IgD-negative memory B cell (primary cell): ENCODE measurements around the gene FMO3. TPM values are rescaled to one million over a fixed set of nuclear protein-coding genes. Genes with fewer than 3 reads are reported as not detected.

Source experiments
- H3K27ac Mint-ChIP-seq, 3 donors: one replicate each; pipeline ENCODE4 v1.8.0; 2020 to 2022; ENCODE audit warnings: mild to moderate bottlenecking in 3 of 3, mixed read lengths in 3 of 3, moderate library complexity in 1 of 3
- H3K27me3 Mint-ChIP-seq: one replicate; pipeline ENCODE4 v1.8.0; 2021; ENCODE audit warnings: mixed read lengths
- H3K36me3 Mint-ChIP-seq: one replicate; pipeline ENCODE4 v1.8.0; 2020; ENCODE audit warnings: mild to moderate bottlenecking, mixed read lengths
- H3K4me1 Mint-ChIP-seq, 3 donors: one replicate each; pipeline ENCODE4 v1.8.0; 2020 to 2022; ENCODE audit warnings: mixed read lengths in 3 of 3, mild to moderate bottlenecking in 1 of 3
- H3K4me3 Mint-ChIP-seq, 4 donors: one replicate each; pipeline ENCODE4 v1.8.0; 2020 to 2022; ENCODE audit warnings: mild to moderate bottlenecking in 4 of 4, mixed read lengths in 4 of 4, moderate library complexity in 3 of 4
- H3K9me3 Mint-ChIP-seq, 3 donors: one replicate each; pipeline ENCODE4 v1.8.0; 2020 to 2021; ENCODE audit warnings: mixed read lengths in 3 of 3, mild to moderate bottlenecking in 1 of 3
- polyA plus RNA-seq: library from polyadenylated mRNA; unstranded; fragments of 300-500 nt; fragmentation: Illumina TruSeq; gene quantifications from one replicate; pipeline ENCODE4 v1.2.3, GENCODE V29; 2021

The FMO3 gene
- polyA plus RNA-seq, 1 donor from 2014 or later = not detected

- Mint-ChIP-seq H3K27ac (no peak overlapping the region), H3K9me3 (peaks cover 0 to 2% (median 0%) of the 10 kb centered on the region in 3 donors), H3K4me3 (no peak overlapping the region), H3K4me1 (no peaks in the 10 kb centered on the region), H3K27me3 (peaks cover 3% of the 10 kb centered on the region), H3K36me3 (no peaks in the 10 kb centered on the region)
Measured at GRCh38 chr1:171107262-171107940, 16.7 kb downstream of the FMO3 start.

DNA sequence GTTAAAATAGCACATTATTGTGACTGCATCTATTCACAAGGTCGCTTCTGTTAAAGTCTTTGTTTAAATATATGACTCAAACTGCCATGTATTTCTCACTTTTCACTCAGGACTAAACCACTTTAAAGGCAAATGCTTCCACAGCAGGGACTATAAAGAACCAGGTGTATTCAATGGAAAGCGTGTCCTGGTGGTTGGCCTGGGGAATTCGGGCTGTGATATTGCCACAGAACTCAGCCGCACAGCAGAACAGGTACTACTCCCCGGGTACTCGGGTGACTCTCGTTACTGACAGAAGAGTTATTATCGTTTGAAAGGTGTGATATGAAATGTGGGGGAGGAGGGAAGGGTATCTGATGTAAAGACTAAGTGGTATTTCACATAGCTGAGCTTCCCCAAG, 17.3 kb downstream of the FMO3 start:
- Mint-ChIP-seq H3K4me3 (no peak overlapping the region), H3K27ac (no peak overlapping the region), H3K4me1 (no peaks in the 10 kb centered on the region), H3K27me3 (peaks cover 3% of the 10 kb centered on the region), H3K36me3 (no peaks in the 10 kb centered on the region), H3K9me3 (peaks cover 0 to 2% (median 0%) of the 10 kb centered on the region in 3 donors)

- Mint-ChIP-seq H3K27me3 (peaks cover 3% of the 10 kb centered on the region), H3K27ac (no peak overlapping the region), H3K36me3 (no peaks in the 10 kb centered on the region), H3K9me3 (peaks cover 0 to 4% (median 0%) of the 10 kb centered on the region in 3 donors), H3K4me3 (no peak overlapping the region), H3K4me1 (no peaks in the 10 kb centered on the region)
Measured at GRCh38 chr1:171109966-171110365, 19.3 kb downstream of the FMO3 start.

- Mint-ChIP-seq H3K9me3 (peaks cover 0 to 4% (median 0%) of the 10 kb centered on the region in 3 donors), H3K27ac (no peak overlapping the region), H3K27me3 (peaks cover 3% of the 10 kb centered on the region), H3K4me1 (no peaks in the 10 kb centered on the region), H3K4me3 (no peak overlapping the region), H3K36me3 (no peaks in the 10 kb centered on the region)
Measured at GRCh38 chr1:171110621-171111326, 20.1 kb downstream of the FMO3 start.

- H3K4me1 Mint-ChIP-seq = no peaks in the 10 kb centered on the region
- H3K27ac Mint-ChIP-seq = no peak overlapping the region
- H3K27me3 Mint-ChIP-seq = peaks cover 3% of the 10 kb centered on the region
- H3K4me3 Mint-ChIP-seq = no peak overlapping the region
- peaks cover 0 to 4% (median 0%) of the 10 kb centered on the region in 3 donors for H3K9me3 Mint-ChIP-seq
- H3K36me3 Mint-ChIP-seq = no peaks in the 10 kb centered on the region
Measured at GRCh38 chr1:171112119-171112518, 21.4 kb downstream of the FMO3 start.

GRCh38 chr1:171113382-171113781, 22.7 kb downstream of the FMO3 start:
- peaks cover 3% of the 10 kb centered on the region for H3K27me3 Mint-ChIP-seq
- H3K27ac Mint-ChIP-seq = no peak overlapping the region
- H3K4me1 Mint-ChIP-seq = no peaks in the 10 kb centered on the region
- no peaks in the 10 kb centered on the region for H3K36me3 Mint-ChIP-seq
- H3K9me3 Mint-ChIP-seq = peaks cover 0 to 2% (median 0%) of the 10 kb centered on the region in 3 donors
- no peak overlapping the region for H3K4me3 Mint-ChIP-seq

DNA sequence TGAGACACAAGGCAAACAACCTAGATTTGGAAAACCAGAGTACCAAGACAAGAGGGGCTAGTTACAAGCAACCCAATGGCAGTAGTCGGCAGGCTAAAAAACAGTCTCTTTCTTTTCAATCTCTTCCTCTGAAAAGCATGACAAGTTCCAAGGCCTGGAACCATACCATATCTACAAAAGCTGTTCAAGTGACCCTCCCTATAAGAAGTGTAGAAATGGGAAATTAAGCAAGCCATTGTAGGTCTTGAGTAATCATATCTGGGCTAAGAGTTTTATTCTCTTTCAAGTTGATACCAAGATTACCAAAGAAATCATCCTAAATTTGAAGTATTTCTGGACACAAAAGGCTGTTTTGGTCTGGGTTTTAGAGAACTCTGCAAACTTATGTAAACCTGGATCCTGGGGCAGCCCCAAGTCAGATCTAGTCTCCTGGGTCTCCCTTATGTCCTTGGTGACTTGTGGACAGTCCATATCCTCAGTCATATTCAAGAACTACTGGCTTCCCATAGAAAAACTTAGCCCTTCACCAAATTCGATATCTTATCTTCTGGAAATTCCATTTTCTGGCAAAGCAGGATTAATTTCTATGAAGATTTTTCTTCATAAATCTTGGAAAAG, 24.7 kb downstream of the FMO3 start:
- no peaks in the 10 kb centered on the region for H3K36me3 Mint-ChIP-seq
- no peak overlapping the region for H3K27ac Mint-ChIP-seq
- H3K27me3 Mint-ChIP-seq = no peaks in the 10 kb centered on the region
- no peak overlapping the region for H3K4me3 Mint-ChIP-seq
- H3K4me1 Mint-ChIP-seq = no peaks in the 10 kb centered on the region
- peaks cover 0 to 2% (median 0%) of the 10 kb centered on the region in 3 donors for H3K9me3 Mint-ChIP-seq

- Mint-ChIP-seq H3K27ac (no peak overlapping the region), H3K4me3 (no peak overlapping the region), H3K36me3 (no peaks in the 10 kb centered on the region), H3K9me3 (peaks cover 0 to 4% (median 0%) of the 10 kb centered on the region in 3 donors), H3K27me3 (peaks cover 4% of the 10 kb centered on the region), H3K4me1 (no peaks in the 10 kb centered on the region)
Measured at GRCh38 chr1:171116676-171117075, 26.0 kb downstream of the FMO3 start.

DNA sequence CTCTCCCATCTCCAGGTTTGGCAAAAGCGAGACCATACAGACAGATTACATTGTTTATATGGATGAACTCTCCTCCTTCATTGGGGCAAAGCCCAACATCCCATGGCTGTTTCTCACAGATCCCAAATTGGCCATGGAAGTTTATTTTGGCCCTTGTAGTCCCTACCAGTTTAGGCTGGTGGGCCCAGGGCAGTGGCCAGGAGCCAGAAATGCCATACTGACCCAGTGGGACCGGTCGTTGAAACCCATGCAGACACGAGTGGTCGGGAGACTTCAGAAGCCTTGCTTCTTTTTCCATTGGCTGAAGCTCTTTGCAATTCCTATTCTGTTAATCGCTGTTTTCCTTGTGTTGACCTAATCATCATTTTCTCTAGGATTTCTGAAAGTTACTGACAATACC, 26.4 kb downstream of the FMO3 start:
- no peaks in the 10 kb centered on the region for H3K4me1 Mint-ChIP-seq
- H3K27ac Mint-ChIP-seq = no peak overlapping the region
- H3K4me3 Mint-ChIP-seq = no peak overlapping the region
- no peaks in the 10 kb centered on the region for H3K36me3 Mint-ChIP-seq
- peaks cover 0 to 4% (median 0%) of the 10 kb centered on the region in 3 donors for H3K9me3 Mint-ChIP-seq
- peaks cover 4% of the 10 kb centered on the region for H3K27me3 Mint-ChIP-seq

- Mint-ChIP-seq H3K4me1 (no peaks in the 10 kb centered on the region), H3K27me3 (peaks cover 4% of the 10 kb centered on the region), H3K36me3 (no peaks in the 10 kb centered on the region), H3K9me3 (peaks cover 0 to 2% (median 0%) of the 10 kb centered on the region in 3 donors), H3K27ac (no peak overlapping the region), H3K4me3 (no peak overlapping the region)
Measured at GRCh38 chr1:171119648-171120047, 28.9 kb downstream of the FMO3 start.

DNA sequence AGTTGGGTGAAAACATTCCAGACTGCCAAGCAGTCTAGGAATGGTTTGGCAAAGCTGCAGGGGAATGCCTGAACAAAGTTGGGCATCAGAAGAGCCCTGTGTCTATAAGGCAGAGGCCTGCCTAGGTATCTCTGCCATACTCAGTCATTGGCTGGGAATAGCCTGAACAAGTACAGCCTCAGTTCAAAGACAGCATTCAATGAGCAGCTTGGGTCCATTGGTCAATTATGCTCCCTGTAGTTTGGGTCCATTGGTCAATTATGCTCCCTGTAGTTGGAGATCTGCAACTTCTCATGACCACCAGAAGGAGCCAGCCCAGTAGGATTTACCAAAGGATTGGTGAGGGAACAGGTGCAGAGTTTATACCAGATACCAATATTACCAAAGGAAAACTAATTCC, 31.6 kb downstream of the FMO3 start:
- peaks cover 4% of the 10 kb centered on the region for H3K27me3 Mint-ChIP-seq
- no peak overlapping the region for H3K4me3 Mint-ChIP-seq
- no peaks in the 10 kb centered on the region for H3K36me3 Mint-ChIP-seq
- no peak overlapping the region for H3K27ac Mint-ChIP-seq
- H3K9me3 Mint-ChIP-seq = peaks cover 0 to 2% (median 0%) of the 10 kb centered on the region in 3 donors
- no peaks in the 10 kb centered on the region for H3K4me1 Mint-ChIP-seq

- Mint-ChIP-seq H3K27me3 (peaks cover 4% of the 10 kb centered on the region), H3K4me3 (no peak overlapping the region), H3K9me3 (peaks cover 0 to 4% (median 2%) of the 10 kb centered on the region in 3 donors), H3K4me1 (no peaks in the 10 kb centered on the region), H3K36me3 (no peaks in the 10 kb centered on the region), H3K27ac (no peak overlapping the region)
Measured at GRCh38 chr1:171122893-171123292, 32.2 kb downstream of the FMO3 start.

- no peaks in the 10 kb centered on the region for H3K27me3 Mint-ChIP-seq
- peaks cover 0 to 15% (median 2%) of the 10 kb centered on the region in 3 donors for H3K9me3 Mint-ChIP-seq
- no peak overlapping the region for H3K27ac Mint-ChIP-seq
- no peaks in the 10 kb centered on the region for H3K4me1 Mint-ChIP-seq
- no peaks in the 10 kb centered on the region for H3K36me3 Mint-ChIP-seq
- no peak overlapping the region for H3K4me3 Mint-ChIP-seq
Measured at GRCh38 chr1:171126504-171126903, 35.8 kb downstream of the FMO3 start.

DNA sequence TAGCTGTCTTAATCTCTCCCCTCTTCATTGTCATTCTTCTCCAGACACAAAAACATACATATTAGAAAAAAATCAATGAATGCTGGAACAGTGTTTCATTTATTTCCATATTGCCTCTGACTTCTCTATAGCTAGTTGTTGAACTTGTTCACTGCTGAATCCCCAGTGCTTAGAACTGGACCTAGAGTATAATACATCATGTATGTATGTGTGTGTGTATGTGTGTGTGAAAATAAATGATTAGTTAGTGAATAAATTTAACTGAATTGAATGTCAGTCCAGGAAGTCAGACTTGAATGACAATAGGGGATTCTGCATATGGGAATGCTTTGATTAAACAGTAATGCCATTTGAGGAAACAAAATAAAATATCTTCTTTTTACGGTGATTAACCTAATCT, 36.4 kb downstream of the FMO3 start:
- H3K9me3 Mint-ChIP-seq = peaks cover 0 to 15% (median 2%) of the 10 kb centered on the region in 3 donors
- no peak overlapping the region for H3K27ac Mint-ChIP-seq
- no peaks in the 10 kb centered on the region for H3K27me3 Mint-ChIP-seq
- H3K4me1 Mint-ChIP-seq = no peaks in the 10 kb centered on the region
- H3K36me3 Mint-ChIP-seq = no peaks in the 10 kb centered on the region
- H3K4me3 Mint-ChIP-seq = no peak overlapping the region

GRCh38 chr1:171127501-171127900, 36.8 kb downstream of the FMO3 start:
- H3K27me3 Mint-ChIP-seq = no peaks in the 10 kb centered on the region
- no peak overlapping the region for H3K4me3 Mint-ChIP-seq
- peaks cover 0 to 15% (median 2%) of the 10 kb centered on the region in 3 donors for H3K9me3 Mint-ChIP-seq
- H3K36me3 Mint-ChIP-seq = no peaks in the 10 kb centered on the region
- no peak overlapping the region for H3K27ac Mint-ChIP-seq
- H3K4me1 Mint-ChIP-seq = no peaks in the 10 kb centered on the region
